ENCODE data around the gene IL17RA.

Gene IL17RA

DNA sequence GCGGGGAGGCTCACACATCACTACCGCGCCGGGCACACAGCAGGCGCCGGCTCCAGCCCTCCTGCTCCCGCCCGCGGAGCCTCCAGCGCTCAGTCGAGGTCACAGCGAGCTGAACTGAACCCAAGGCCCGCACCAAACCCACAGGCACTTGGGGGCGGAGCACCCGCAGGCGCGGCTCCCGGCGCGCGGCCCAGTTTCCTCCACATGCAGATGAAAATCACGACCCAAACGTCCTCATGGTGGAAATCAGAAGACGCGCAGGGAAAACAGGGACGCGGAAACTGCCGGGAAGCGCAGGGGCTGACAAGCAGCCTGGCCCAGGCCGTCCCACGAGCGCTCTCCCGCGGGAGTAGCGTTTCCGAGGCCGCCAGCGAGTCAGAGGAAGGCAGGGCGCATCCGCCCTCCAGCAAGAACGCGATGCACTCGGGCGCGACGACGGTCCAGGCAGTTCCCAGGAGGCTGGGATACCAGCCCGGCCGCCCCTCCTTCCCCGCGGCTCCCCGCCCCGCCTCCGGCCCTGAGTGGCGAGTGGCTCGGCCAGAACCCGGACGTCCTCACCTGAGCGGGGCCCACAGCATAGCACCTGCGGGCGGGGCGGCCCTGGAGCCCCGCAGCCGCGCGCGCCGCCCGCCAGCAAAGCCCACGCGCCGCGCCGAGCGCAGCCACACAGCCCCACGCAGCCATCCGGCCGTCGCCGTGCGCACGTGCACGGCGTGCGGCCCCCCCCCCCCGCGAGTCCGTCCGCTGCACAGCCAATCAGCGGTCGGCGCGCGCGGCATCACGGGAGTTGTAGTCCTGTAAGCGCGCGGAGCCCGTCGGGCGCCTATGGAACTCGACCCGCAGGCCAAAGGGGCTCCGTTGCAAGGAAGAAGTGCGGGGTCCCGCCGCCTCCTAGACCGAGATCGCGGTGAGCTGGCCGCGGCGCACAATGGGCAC lies 74.0 kb downstream of the IL17RA start, which contains the start of gene HDHD5:
Gene HDHD5 (minus strand): TSS at position 710 of the 936 bp plus-strand sequence. CDS start 26 bp downstream, at position 684.
- peak within 1 kb of the TSS; percentile 57 for H3K4me3 ChIP-seq (ENCODE audit: control insufficient read depth, low read depth, low read length)
- DNase-seq (ENCODE audit: low read depth): peak; percentile 14
- TF ChIP-seq, protein P1, sequence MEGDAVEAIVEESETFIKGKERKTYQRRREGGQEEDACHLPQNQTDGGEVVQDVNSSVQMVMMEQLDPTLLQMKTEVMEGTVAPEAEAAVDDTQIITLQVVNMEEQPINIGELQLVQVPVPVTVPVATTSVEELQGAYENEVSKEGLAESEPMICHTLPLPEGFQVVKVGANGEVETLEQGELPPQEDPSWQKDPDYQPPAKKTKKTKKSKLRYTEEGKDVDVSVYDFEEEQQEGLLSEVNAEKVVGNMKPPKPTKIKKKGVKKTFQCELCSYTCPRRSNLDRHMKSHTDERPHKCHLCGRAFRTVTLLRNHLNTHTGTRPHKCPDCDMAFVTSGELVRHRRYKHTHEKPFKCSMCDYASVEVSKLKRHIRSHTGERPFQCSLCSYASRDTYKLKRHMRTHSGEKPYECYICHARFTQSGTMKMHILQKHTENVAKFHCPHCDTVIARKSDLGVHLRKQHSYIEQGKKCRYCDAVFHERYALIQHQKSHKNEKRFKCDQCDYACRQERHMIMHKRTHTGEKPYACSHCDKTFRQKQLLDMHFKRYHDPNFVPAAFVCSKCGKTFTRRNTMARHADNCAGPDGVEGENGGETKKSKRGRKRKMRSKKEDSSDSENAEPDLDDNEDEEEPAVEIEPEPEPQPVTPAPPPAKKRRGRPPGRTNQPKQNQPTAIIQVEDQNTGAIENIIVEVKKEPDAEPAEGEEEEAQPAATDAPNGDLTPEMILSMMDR (IDR thresholded peaks at IDR 0.05; ENCODE audit: control insufficient read depth, insufficient read depth, low read depth, low read length, missing control alignments): no peak

DNA sequence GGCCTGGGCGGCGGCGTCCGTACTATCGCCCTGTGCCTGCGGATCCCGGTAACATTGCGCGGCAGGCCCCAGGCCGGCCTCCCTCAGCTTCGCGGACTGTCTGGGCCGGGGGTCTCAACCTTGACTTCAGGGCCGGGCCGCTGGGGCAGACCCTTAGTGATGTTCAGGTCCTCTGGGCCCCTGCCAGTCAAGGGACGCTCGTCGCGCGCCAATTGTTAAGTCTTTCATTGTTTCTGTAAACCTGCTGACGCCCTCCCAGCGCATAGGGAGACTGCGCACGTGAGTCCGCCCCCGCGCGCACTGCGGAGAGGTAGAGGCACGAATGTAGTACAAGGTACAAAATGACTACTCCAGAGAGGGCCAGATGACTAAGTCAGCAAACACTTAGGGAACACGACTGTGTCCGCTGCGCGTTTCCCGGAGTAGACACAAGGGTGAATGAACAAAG lies 74.7 kb downstream of the IL17RA start:
- peak overlapping the region; percentile 52 for H3K4me3 ChIP-seq (ENCODE audit: control insufficient read depth, low read depth, low read length)
- no peak for DNase-seq (ENCODE audit: low read depth)
- TF ChIP-seq, protein P1 (IDR thresholded peaks at IDR 0.05; ENCODE audit: control insufficient read depth, insufficient read depth, low read depth, low read length, missing control alignments): no peak

DNA sequence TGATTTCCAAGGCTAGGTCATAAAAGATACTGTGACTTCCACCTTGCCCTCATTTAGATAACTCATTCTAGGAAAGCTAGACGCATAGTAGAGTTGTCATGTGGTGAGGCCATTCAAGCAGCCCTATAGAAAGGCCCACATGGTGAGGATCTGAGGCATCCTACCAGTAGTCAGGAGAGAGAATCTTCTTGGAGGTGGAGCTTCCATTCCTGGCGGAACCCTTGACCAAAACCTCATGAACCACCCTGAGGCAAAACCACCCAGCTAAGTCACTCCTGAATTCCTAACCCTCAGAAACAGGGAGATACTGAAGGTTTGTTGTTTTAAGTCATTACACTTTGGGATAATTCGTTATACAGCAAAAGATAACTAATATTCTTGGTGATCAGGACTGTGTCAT lies 77.2 kb downstream of the IL17RA start:
- DNase-seq (ENCODE audit: low read depth): no peak
- no peak overlapping the region for H3K4me3 ChIP-seq (ENCODE audit: control insufficient read depth, low read depth, low read length)
- TF ChIP-seq, protein P1 (IDR thresholded peaks at IDR 0.05; ENCODE audit: control insufficient read depth, insufficient read depth, low read depth, low read length, missing control alignments): no peak

DNA sequence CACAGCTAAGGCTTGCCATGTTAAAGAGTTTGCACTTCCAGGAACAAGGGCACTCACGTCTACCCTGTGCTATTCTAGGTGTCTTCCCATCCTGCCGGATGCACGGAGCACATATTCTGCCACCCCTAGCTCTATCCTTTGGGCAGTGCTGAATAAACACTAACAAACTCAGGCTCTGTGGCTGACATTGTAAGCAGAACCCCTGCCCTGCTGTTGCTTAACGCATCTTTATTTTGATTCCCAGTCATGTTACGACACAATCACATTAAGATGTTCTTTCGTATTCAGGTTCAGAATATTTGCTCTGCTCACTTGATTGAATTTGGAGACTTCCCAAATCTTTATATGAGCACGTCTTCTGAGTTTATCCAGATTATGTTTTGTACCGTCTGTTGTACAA lies 77.9 kb downstream of the IL17RA start:
- TF ChIP-seq, protein P1 (IDR thresholded peaks at IDR 0.05; ENCODE audit: control insufficient read depth, insufficient read depth, low read depth, low read length, missing control alignments): no peak
- DNase-seq (ENCODE audit: low read depth): no peak
- H3K4me3 ChIP-seq (ENCODE audit: control insufficient read depth, low read depth, low read length): no peak overlapping the region

DNA sequence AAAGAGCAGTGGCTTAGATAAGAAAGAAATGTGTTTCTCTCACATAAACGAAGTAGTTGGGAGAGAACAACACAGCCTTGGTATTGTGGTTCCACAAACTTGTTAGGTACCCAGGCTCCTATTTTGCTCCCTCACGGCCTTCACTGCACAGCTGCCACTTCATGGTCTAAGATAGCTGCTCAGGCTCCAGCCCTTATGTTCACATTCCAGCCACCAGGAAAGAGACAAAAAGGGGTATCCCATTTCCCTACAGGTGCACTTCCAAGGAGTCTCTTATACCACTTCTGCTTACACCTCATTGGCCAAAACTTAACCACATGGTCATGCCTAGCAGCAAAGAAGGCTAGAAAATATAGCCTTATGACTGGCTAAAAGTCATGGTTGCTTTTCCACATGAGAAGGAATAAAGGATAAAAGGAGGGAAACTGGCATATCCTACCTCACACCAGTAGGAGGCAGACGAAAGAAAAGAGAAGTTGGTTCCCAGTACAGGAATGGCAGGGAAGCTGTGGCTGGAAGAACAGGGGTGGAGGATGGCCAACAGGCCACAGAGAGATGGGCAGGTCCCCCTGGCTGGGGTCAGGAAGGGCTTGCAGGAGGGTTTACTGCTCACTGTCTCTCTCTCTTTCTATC lies 79.7 kb downstream of the IL17RA start:
- no peak overlapping the region for H3K4me3 ChIP-seq (ENCODE audit: control insufficient read depth, low read depth, low read length)
- TF ChIP-seq, protein P1 (IDR thresholded peaks at IDR 0.05; ENCODE audit: control insufficient read depth, insufficient read depth, low read depth, low read length, missing control alignments): peak; percentile 8
- no peak for DNase-seq (ENCODE audit: low read depth)
